IMR-90 (cell line): ENCODE data around the gene NIPAL1. TPM values are rescaled to one million over a fixed set of nuclear protein-coding genes. Genes with fewer than 3 reads are reported as not detected.
A peak's percentile ranks its signal among the peaks of the same experiment; 100 is the strongest.

Source experiments
- ATAC-seq: fragments of 200-7000 bp; cut with Tn5 transposase; 2 replicates; pipeline ENCODE4 v1.9.1; 2020; ENCODE audit warnings: low read depth, mild to moderate bottlenecking, moderate library complexity
- BruUV-seq: library from RNA; stranded (reverse); fragments of 400-500 nt; replicated peaks from 2 replicates; lab custom pipeline; 2021; lab: Mats Ljungman, UMichigan
- CTCF ChIA-PET: fragments of 300-600 bp; formaldehyde crosslinking; extraction: SDS; loops from one replicate; lab custom pipeline; 2021; ENCODE audit warnings: antibody characterized with exemption; lab: Yijun Ruan, JAX
- POLR2A ChIA-PET: fragments of 300-600 bp; sonication (Branson Sonifier 250); formaldehyde crosslinking; loops from one replicate; lab custom pipeline; 2022; ENCODE audit warnings: antibody characterized with exemption; ENCODE audit not compliant: unreplicated experiment; lab: Charles Lee
- DNase-seq: peaks from one replicate; pipeline ENCODE4 v3.0.0; 2013
- H2AFZ ChIP-seq: replicated peaks from 2 replicates; pipeline ENCODE3; 2013; ENCODE audit warnings: low read length, mild to moderate bottlenecking; ENCODE audit not compliant: poor library complexity
- H2AK5ac ChIP-seq: 2 replicates; pipeline ENCODE4 v1.6.1; 2013; ENCODE audit warnings: low read depth, low read length, inconsistent platforms
- H2AK9ac ChIP-seq: replicated peaks from 2 replicates; pipeline ENCODE3; 2013; ENCODE audit warnings: mild to moderate bottlenecking, low read depth, low read length, moderate library complexity; ENCODE audit not compliant: poor library complexity
- H2BK120ac ChIP-seq: 2 replicates; pipeline ENCODE4 v1.6.1; 2013; ENCODE audit warnings: low read depth, low read length, inconsistent platforms
- H2BK15ac ChIP-seq: 3 replicates; pipeline ENCODE4 v1.6.1; 2013; ENCODE audit warnings: low read depth, low read length, inconsistent platforms
- H2BK20ac ChIP-seq: 2 replicates; pipeline ENCODE4 v1.6.1; 2013; ENCODE audit warnings: low read depth, mild to moderate bottlenecking, inconsistent platforms, low read length, moderate library complexity
- H2BK5ac ChIP-seq: 2 replicates; pipeline ENCODE4 v1.6.1; 2013; ENCODE audit warnings: mild to moderate bottlenecking, low read depth, low read length, inconsistent platforms; ENCODE audit not compliant: poor library complexity, severe bottlenecking
- H3K14ac ChIP-seq: replicated peaks from 2 replicates; pipeline ENCODE4 v1.6.1; 2013; ENCODE audit warnings: low read depth, low read length, inconsistent platforms
- H3K18ac ChIP-seq: 2 replicates; pipeline ENCODE4 v1.6.1; 2013; ENCODE audit warnings: low read depth, low read length, control low read depth
- H3K23ac ChIP-seq: 2 replicates; pipeline ENCODE4 v1.6.1; 2013; ENCODE audit warnings: low read depth, low read length, inconsistent platforms
- H3K27ac ChIP-seq: 2 replicates; pipeline ENCODE4 v1.5.1; 2013; ENCODE audit warnings: mild to moderate bottlenecking, control low read depth, low read length; ENCODE audit not compliant: insufficient read depth
- H3K27me3 ChIP-seq: 2 replicates; pipeline ENCODE4 v1.6.1; 2013; ENCODE audit warnings: low read length; ENCODE audit not compliant: control insufficient read depth, insufficient read depth
- H3K36me3 ChIP-seq: 2 replicates; pipeline ENCODE4 v1.6.1; 2013; ENCODE audit warnings: low read length, mixed read lengths; ENCODE audit not compliant: control insufficient read depth, insufficient read depth
- H3K4ac ChIP-seq: 2 replicates; pipeline ENCODE4 v1.6.1; 2013; ENCODE audit warnings: low read depth, low read length, inconsistent platforms
- H3K4me1 ChIP-seq: 2 replicates; pipeline ENCODE4 v1.6.1; 2013; ENCODE audit warnings: low read length, mixed read lengths; ENCODE audit not compliant: control insufficient read depth, insufficient read depth
- H3K4me2 ChIP-seq: 2 replicates; pipeline ENCODE4 v1.6.1; 2013; ENCODE audit warnings: low read depth, mild to moderate bottlenecking, control low read depth, low read length, moderate library complexity
- H3K4me3 ChIP-seq: 2 replicates; pipeline ENCODE4 v1.5.1; 2013; ENCODE audit warnings: low read depth, mild to moderate bottlenecking, control low read depth, low read length, moderate library complexity; ENCODE audit not compliant: insufficient read depth
- H3K56ac ChIP-seq: 2 replicates; pipeline ENCODE4 v1.6.1; 2013; ENCODE audit warnings: low read length, inconsistent platforms; ENCODE audit not compliant: insufficient read depth; ENCODE audit errors: extremely low read depth
- H3K79me1 ChIP-seq, 2 experiments: 2 replicates each; pipeline ENCODE4 v1.6.1; 2013; ENCODE audit warnings: low read length in 2 of 2, inconsistent platforms in 1 of 2, low read depth in 1 of 2
- H3K9ac ChIP-seq: 2 replicates; pipeline ENCODE4 v1.6.1; 2013; ENCODE audit warnings: low read depth, low read length, control low read depth
- H3K9me1 ChIP-seq: 2 replicates; pipeline ENCODE4 v1.6.1; 2013; ENCODE audit warnings: low read length, inconsistent platforms; ENCODE audit not compliant: insufficient read depth
- H3K9me3 ChIP-seq: 2 replicates; pipeline ENCODE4 v1.6.1; 2013; ENCODE audit warnings: low read length; ENCODE audit not compliant: control insufficient read depth, insufficient read depth
- H4K20me1 ChIP-seq: 2 replicates; pipeline ENCODE4 v1.6.1; 2013; ENCODE audit warnings: low read length, inconsistent platforms; ENCODE audit not compliant: insufficient read depth
- H4K5ac ChIP-seq: 2 replicates; pipeline ENCODE4 v1.6.1; 2013; ENCODE audit warnings: mild to moderate bottlenecking, low read depth, low read length, control low read depth
- H4K8ac ChIP-seq, 2 experiments: 2 replicates each; pipeline ENCODE4 v1.6.1; 2013; ENCODE audit warnings: low read depth in 2 of 2, low read length in 2 of 2, control low read depth in 1 of 2, inconsistent platforms in 1 of 2
- H4K91ac ChIP-seq: 2 replicates; pipeline ENCODE4 v1.6.1; 2013; ENCODE audit warnings: low read depth, low read length, inconsistent platforms; ENCODE audit not compliant: insufficient read depth
- BHLHE40 ChIP-seq: fragments of 150-350 bp; IDR thresholded peaks from 2 replicates; pipeline ENCODE4 v1.6.1; 2016; ENCODE audit warnings: mild to moderate bottlenecking, low read depth, low read length
- CEBPB ChIP-seq: IDR thresholded peaks from 2 replicates; pipeline ENCODE4 v1.6.1; 2012; ENCODE audit warnings: low read depth, low read length, improper control_type of control experiment
- CHD1 ChIP-seq: IDR thresholded peaks from 2 replicates; pipeline ENCODE4 v1.6.1; 2012; ENCODE audit warnings: low read depth, low read length, improper control_type of control experiment
- FOS ChIP-seq: fragments of 150-350 bp; IDR thresholded peaks from 2 replicates; pipeline ENCODE4 v1.6.1; 2016; ENCODE audit warnings: low read depth, low read length
- MAFK ChIP-seq: IDR thresholded peaks from 2 replicates; pipeline ENCODE4 v1.6.1; 2012; ENCODE audit warnings: low read depth, low read length, improper control_type of control experiment
- MAZ ChIP-seq: IDR thresholded peaks from 2 replicates; pipeline ENCODE4 v1.6.1; 2012; ENCODE audit warnings: low read depth, mild to moderate bottlenecking, low read length, improper control_type of control experiment, moderate library complexity, borderline replicate concordance
- MXI1 ChIP-seq: IDR thresholded peaks from 2 replicates; pipeline ENCODE4 v1.6.1; 2012; ENCODE audit warnings: low read depth, mild to moderate bottlenecking, low read length, moderate library complexity, borderline replicate concordance
- NFE2L2 ChIP-seq: fragments of 150-350 bp; IDR thresholded peaks from 2 replicates; pipeline ENCODE4 v1.6.1; 2016; ENCODE audit warnings: low read depth, mild to moderate bottlenecking, low read length
- POLR2A ChIP-seq: IDR thresholded peaks from 2 replicates; pipeline ENCODE4 v1.6.1; 2012; ENCODE audit warnings: mild to moderate bottlenecking, low read depth, low read length
- RAD21 ChIP-seq: IDR thresholded peaks from 2 replicates; pipeline ENCODE4 v1.6.1; 2012; ENCODE audit warnings: low read length, improper control_type of control experiment
- RCOR1 ChIP-seq: IDR thresholded peaks from 2 replicates; pipeline ENCODE4 v1.6.1; 2012; ENCODE audit warnings: mild to moderate bottlenecking, low read length, improper control_type of control experiment; ENCODE audit not compliant: insufficient replicate concordance
- RFX5 ChIP-seq: IDR thresholded peaks from 2 replicates; pipeline ENCODE4 v1.8.0; 2012; ENCODE audit warnings: low read depth, mild to moderate bottlenecking, low read length, moderate library complexity
- SMC3 ChIP-seq: fragments of 150-350 bp; IDR thresholded peaks from 2 replicates; pipeline ENCODE4 v1.6.1; 2016; ENCODE audit warnings: low read depth, mild to moderate bottlenecking, antibody characterized with exemption, low read length, moderate library complexity
- WGBS, 2 experiments: methylation state at CpG; one replicate each; pipeline versions ENCODE4 v1.1.5 to v1.1.7; 2013; ENCODE audit warnings: missing lambda C conversion rate in 2 of 2; ENCODE audit not compliant: insufficient read length in 1 of 2; ENCODE audit errors: extremely low coverage in 2 of 2; 5-methylcytosine and 5-hydroxymethylcytosine counted together
- dilution Hi-C: fragments of 300-500 bp; cut with HindIII; formaldehyde crosslinking; loops from one replicate; pipeline ENCODE4 v1.14.3; 2018; ENCODE audit warnings: low sequenced_read_pairs; ENCODE audit not compliant: unreplicated experiment
- in situ Hi-C: fragments of 300-500 bp; cut with MboI; formaldehyde crosslinking; loops from 3 replicates; pipeline ENCODE4 v1.14.3; 2019; ENCODE audit warnings: low sequenced_read_pairs, inconsistent platforms, mixed read lengths
- intact Hi-C: fragments of 100-400 bp; cut with micrococcal nuclease; formaldehyde crosslinking; loops from 2 replicates; pipeline ENCODE4 v1.10.0; 2022
- polyA plus RNA-seq, 3 experiments: library from polyadenylated mRNA; depleted of rRNA; stranded (reverse); fragments of >200 nt; gene quantifications; 2 replicates each; pipeline ENCODE4 v1.2.3, GENCODE V29; 2012; ENCODE audit warnings: low replicate concordance in 1 of 3
- total RNA-seq: library from RNA; depleted of rRNA; stranded (reverse); fragments of >200 nt; gene quantifications from 2 replicates; pipeline ENCODE4 v1.2.3, GENCODE V29; 2012
- TF ChIP-seq, protein P1 (sequence below): conservative IDR thresholded peaks from 2 replicates; pipeline ENCODE4 v1.5.1; 2012; ENCODE audit warnings: mild to moderate bottlenecking, low read depth, low read length, improper control_type of control experiment
- TF ChIP-seq, protein P2 (sequence below): fragments of 150-350 bp; IDR thresholded peaks from 2 replicates; pipeline ENCODE4 v1.6.1; 2017; ENCODE audit warnings: mild to moderate bottlenecking, antibody characterized with exemption, low read length, low read depth
- TF ChIP-seq, protein P3 (sequence below): fragments of 150-350 bp; IDR thresholded peaks from 2 replicates; pipeline ENCODE4 v1.6.1; 2016; ENCODE audit warnings: low read depth, mild to moderate bottlenecking, low read length, moderate library complexity, borderline replicate concordance

NIPAL1 gene
- total and polyA plus RNA-seq, 2 of the 4 experiments (the other 2 are of a cell fraction), result 0.89 to 1.1 TPM

DNA sequence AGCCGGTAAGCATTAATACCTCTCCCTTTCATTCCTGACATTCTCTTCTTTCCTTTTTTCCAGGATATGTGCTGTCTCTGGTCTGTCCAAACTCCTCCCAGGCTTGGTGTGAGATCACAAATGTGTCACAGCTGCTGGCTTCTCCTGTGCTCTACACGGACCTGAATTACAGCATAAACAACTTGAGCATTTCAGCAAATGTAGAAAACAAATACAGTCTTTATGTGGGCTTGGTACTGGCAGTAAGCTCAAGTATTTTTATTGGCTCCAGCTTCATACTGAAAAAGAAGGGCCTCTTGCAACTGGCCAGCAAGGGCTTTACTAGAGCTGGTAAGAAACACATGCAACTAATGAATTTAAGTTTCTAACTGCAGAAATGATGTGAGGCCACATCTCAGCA lies 8.4 kb downstream of the NIPAL1 start:
- ChIA-PET POLR2A (no interaction called here), CTCF (interaction anchor here (1.6 to 1.7 kb wide), 2 partner anchors 8 to 62 kb away, joined by 3 to 5 read pairs; no protein-coding TSS in a partner anchor)
- no peaks in the 10 kb centered on the region for H4K20me1 ChIP-seq
- H2BK120ac ChIP-seq, result no peak overlapping the region
- ATAC-seq (peak; percentile 49), DNase-seq (peak; percentile 33)
- no peak overlapping the region for H3K18ac ChIP-seq
- no peak overlapping the region for H3K56ac ChIP-seq
- H3K4ac ChIP-seq, result no peak overlapping the region
- H4K8ac ChIP-seq, result no peak overlapping the region
- H3K23ac ChIP-seq, result no peak overlapping the region
- intact Hi-C loops (no loop called here), in situ Hi-C loops (no loop called here), dilution Hi-C loops (no loop called here)
- H3K9ac ChIP-seq, result no peak overlapping the region
- H3K14ac ChIP-seq, result no peak overlapping the region
- no CpG with 5 or more reads among the region's 2 CpGs for WGBS, 2 experiments
- TF ChIP-seq, protein P1, sequence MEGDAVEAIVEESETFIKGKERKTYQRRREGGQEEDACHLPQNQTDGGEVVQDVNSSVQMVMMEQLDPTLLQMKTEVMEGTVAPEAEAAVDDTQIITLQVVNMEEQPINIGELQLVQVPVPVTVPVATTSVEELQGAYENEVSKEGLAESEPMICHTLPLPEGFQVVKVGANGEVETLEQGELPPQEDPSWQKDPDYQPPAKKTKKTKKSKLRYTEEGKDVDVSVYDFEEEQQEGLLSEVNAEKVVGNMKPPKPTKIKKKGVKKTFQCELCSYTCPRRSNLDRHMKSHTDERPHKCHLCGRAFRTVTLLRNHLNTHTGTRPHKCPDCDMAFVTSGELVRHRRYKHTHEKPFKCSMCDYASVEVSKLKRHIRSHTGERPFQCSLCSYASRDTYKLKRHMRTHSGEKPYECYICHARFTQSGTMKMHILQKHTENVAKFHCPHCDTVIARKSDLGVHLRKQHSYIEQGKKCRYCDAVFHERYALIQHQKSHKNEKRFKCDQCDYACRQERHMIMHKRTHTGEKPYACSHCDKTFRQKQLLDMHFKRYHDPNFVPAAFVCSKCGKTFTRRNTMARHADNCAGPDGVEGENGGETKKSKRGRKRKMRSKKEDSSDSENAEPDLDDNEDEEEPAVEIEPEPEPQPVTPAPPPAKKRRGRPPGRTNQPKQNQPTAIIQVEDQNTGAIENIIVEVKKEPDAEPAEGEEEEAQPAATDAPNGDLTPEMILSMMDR, result no peak
- no peak for TF ChIP-seq RFX5
- no peak for TF ChIP-seq SMC3
- no peak for TF ChIP-seq RCOR1
- TF ChIP-seq MXI1, result no peak
- TF ChIP-seq CHD1, result no peak
- TF ChIP-seq, protein P2, sequence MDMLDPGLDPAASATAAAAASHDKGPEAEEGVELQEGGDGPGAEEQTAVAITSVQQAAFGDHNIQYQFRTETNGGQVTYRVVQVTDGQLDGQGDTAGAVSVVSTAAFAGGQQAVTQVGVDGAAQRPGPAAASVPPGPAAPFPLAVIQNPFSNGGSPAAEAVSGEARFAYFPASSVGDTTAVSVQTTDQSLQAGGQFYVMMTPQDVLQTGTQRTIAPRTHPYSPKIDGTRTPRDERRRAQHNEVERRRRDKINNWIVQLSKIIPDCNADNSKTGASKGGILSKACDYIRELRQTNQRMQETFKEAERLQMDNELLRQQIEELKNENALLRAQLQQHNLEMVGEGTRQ, result no peak
- no peak for TF ChIP-seq MAZ
- TF ChIP-seq POLR2A, result no peak
- no peak for TF ChIP-seq MAFK
- no peak for TF ChIP-seq BHLHE40
- TF ChIP-seq NFE2L2, result no peak
- TF ChIP-seq, protein P3, sequence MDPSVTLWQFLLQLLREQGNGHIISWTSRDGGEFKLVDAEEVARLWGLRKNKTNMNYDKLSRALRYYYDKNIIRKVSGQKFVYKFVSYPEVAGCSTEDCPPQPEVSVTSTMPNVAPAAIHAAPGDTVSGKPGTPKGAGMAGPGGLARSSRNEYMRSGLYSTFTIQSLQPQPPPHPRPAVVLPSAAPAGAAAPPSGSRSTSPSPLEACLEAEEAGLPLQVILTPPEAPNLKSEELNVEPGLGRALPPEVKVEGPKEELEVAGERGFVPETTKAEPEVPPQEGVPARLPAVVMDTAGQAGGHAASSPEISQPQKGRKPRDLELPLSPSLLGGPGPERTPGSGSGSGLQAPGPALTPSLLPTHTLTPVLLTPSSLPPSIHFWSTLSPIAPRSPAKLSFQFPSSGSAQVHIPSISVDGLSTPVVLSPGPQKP, result no peak
- no peak for TF ChIP-seq CEBPB
- no peak for TF ChIP-seq FOS
- no peak for TF ChIP-seq RAD21
- no peak overlapping the region for H2BK20ac ChIP-seq
- no peaks in the 10 kb centered on the region for H3K9me1 ChIP-seq
- no peak overlapping the region for H2AK9ac ChIP-seq
- H3K9me3 ChIP-seq, result no peaks in the 10 kb centered on the region
- H3K27me3 ChIP-seq, result peaks cover 2% of the 10 kb centered on the region; the same call in 1 of the 2 replicates
- no peak overlapping the region for H2AFZ ChIP-seq
- H3K4me1 ChIP-seq, result no peaks in the 10 kb centered on the region
- no peak overlapping the region for H4K91ac ChIP-seq
- H2BK15ac ChIP-seq, result no peak overlapping the region
- H4K5ac ChIP-seq, result no peak overlapping the region
- no peak overlapping the region for H3K4me2 ChIP-seq
- H3K4me3 ChIP-seq, result no peak overlapping the region
- H2AK5ac ChIP-seq, result no peak overlapping the region
- no TSS peak for BruUV-seq
- no peaks in the 10 kb centered on the region for H3K36me3 ChIP-seq
- no peak overlapping the region for H2BK5ac ChIP-seq
- H3K79me1 ChIP-seq, result no peaks in the 10 kb centered on the region
- no peak overlapping the region for H3K27ac ChIP-seq
